ENCODE results near the gene ASF1B. TPM values are rescaled to one million over a fixed set of nuclear protein-coding genes. Genes with fewer than 3 reads are reported as not detected.

Gene ASF1B
- total RNA-seq, 1 donor from 2014 or later = 27.4 TPM

DNA sequence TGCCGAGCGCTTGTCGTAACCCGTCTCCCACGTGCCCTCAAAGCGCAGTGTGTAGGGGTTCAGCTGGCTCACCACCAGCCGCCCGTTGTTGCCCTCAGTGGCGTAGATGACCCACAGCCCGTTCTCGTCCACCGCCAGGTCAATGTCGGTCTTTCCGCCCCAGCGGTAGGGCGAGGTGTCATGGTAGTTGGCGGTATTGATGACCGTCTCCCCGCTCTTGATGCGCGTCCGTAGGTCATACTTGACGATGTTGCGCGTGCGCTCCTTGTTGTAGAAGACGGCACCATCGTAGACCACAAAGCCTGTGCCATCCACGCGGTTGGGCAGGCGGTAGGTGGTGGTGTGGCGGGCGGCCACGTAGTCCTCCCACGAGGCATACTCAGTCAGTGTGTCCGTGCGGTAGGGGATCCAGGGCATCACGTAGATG, 26.5 kb upstream of the ASF1B start:
- TF ChIP-seq, protein P1, sequence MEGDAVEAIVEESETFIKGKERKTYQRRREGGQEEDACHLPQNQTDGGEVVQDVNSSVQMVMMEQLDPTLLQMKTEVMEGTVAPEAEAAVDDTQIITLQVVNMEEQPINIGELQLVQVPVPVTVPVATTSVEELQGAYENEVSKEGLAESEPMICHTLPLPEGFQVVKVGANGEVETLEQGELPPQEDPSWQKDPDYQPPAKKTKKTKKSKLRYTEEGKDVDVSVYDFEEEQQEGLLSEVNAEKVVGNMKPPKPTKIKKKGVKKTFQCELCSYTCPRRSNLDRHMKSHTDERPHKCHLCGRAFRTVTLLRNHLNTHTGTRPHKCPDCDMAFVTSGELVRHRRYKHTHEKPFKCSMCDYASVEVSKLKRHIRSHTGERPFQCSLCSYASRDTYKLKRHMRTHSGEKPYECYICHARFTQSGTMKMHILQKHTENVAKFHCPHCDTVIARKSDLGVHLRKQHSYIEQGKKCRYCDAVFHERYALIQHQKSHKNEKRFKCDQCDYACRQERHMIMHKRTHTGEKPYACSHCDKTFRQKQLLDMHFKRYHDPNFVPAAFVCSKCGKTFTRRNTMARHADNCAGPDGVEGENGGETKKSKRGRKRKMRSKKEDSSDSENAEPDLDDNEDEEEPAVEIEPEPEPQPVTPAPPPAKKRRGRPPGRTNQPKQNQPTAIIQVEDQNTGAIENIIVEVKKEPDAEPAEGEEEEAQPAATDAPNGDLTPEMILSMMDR (conservative IDR thresholded peaks at IDR 0.05) = no peak
- no peaks in the 10 kb centered on the region for H3K27me3 Mint-ChIP-seq
- H3K4me3 Mint-ChIP-seq = no peak overlapping the region
- no peak for DNase-seq (ENCODE audit: extremely low spot score, unreplicated experiment)
- H3K9me3 Mint-ChIP-seq = no peaks in the 10 kb centered on the region
- H3K4me1 Mint-ChIP-seq (ENCODE audit: unreplicated experiment) = peaks cover 9% of the 10 kb centered on the region
- no peak overlapping the region for H3K27ac Mint-ChIP-seq
- H3K36me3 Mint-ChIP-seq = peaks cover 3% of the 10 kb centered on the region

DNA sequence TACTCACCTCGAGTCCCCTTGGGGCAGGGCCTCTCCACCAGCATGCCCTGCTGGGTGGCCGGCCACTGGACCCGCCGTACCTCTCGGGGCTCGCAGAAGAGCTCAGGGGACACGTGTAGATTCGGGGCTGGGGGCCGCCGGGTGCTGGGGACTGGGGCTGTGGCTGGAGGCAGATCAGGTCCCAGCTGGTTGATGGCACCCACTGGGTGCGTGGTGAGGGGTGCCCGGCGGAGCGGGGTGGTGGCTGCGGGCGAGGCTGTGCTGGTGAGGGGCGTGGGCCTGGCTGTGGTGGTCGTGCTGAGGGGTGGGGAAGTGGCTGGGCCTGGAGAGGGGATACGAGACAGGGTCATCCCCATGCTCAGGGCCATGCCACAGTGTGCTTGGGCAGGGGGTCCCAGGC, 24.9 kb upstream of the ASF1B start:
- no peak for DNase-seq (ENCODE audit: extremely low spot score, unreplicated experiment)
- H3K4me3 Mint-ChIP-seq = no peak overlapping the region
- peaks cover 2% of the 10 kb centered on the region for H3K4me1 Mint-ChIP-seq (ENCODE audit: unreplicated experiment)
- no peaks in the 10 kb centered on the region for H3K9me3 Mint-ChIP-seq
- TF ChIP-seq, protein P1 (conservative IDR thresholded peaks at IDR 0.05) = no peak
- H3K27ac Mint-ChIP-seq = no peak overlapping the region
- peaks cover 3% of the 10 kb centered on the region for H3K36me3 Mint-ChIP-seq
- H3K27me3 Mint-ChIP-seq = no peaks in the 10 kb centered on the region

DNA sequence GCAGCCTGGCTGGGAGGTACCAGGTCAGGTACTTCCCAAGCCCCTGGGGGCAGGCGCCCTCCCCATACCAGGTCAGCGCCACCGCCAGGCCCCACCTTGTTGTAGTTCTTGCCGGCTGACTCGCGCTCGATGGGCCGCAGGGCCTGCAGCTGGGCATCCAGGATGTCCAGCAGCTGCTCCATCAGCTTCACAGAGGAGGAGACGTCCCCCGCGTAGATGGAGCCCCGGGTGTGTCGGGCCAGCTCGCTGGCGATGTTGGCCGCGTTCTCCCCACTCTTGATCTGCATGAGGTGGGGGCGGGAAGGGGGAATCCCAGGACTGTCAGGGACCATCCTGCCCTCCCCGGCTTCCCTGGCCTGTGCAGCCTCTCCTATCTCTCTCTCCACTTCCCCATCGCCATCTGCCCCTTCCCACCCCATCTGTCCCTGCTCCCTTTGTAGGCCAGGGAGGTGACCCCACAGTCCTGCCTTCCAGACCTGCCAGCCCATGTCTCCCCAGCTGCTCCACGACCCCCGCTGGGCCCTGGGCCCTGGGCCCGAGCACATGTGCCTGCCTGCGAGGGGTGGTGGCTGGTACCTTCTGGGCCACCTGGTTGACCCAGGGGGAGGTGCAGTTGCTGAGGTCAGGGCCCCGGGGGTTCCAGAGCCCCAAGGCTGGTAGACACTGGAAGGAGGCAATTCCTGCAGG, 23.8 kb upstream of the ASF1B start:
- H3K27ac Mint-ChIP-seq = no peak overlapping the region

DNA sequence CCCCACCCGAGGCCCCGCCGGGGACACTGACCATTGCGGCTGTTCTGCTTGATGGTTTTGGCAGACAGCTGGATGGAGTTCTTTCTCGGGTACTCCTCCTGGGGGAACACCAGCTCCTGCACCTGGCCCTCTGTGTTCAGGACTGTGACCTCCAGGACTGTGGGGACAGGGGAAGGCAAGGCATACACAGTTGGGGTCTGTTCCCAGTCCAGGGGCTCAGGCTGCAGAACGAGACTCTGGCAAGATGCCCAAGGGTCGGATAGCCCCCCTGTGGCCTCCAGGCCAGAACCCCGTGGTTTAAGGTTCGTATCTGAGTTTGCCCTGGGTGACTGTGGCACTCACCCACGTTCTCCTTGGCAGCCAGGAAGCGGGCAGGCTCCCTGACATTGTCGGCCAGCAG, 22.7 kb upstream of the ASF1B start:
- no peak overlapping the region for H3K27ac Mint-ChIP-seq
- no peak for DNase-seq (ENCODE audit: extremely low spot score, unreplicated experiment)
- no peaks in the 10 kb centered on the region for H3K27me3 Mint-ChIP-seq
- H3K9me3 Mint-ChIP-seq = no peaks in the 10 kb centered on the region
- no peak overlapping the region for H3K4me3 Mint-ChIP-seq
- peaks cover 6% of the 10 kb centered on the region for H3K36me3 Mint-ChIP-seq
- TF ChIP-seq, protein P1 (conservative IDR thresholded peaks at IDR 0.05) = no peak
- H3K4me1 Mint-ChIP-seq (ENCODE audit: unreplicated experiment) = no peaks in the 10 kb centered on the region

More for the DNA sequence above, 23.8 kb upstream of the ASF1B start:
- H3K4me1 Mint-ChIP-seq (ENCODE audit: unreplicated experiment) = no peaks in the 10 kb centered on the region
- TF ChIP-seq, protein P1 (conservative IDR thresholded peaks at IDR 0.05) = no peak
- H3K27me3 Mint-ChIP-seq = no peaks in the 10 kb centered on the region
- H3K9me3 Mint-ChIP-seq = no peaks in the 10 kb centered on the region
- no peak overlapping the region for H3K4me3 Mint-ChIP-seq
- peaks cover 3% of the 10 kb centered on the region for H3K36me3 Mint-ChIP-seq
- no peak for DNase-seq (ENCODE audit: extremely low spot score, unreplicated experiment)

DNA sequence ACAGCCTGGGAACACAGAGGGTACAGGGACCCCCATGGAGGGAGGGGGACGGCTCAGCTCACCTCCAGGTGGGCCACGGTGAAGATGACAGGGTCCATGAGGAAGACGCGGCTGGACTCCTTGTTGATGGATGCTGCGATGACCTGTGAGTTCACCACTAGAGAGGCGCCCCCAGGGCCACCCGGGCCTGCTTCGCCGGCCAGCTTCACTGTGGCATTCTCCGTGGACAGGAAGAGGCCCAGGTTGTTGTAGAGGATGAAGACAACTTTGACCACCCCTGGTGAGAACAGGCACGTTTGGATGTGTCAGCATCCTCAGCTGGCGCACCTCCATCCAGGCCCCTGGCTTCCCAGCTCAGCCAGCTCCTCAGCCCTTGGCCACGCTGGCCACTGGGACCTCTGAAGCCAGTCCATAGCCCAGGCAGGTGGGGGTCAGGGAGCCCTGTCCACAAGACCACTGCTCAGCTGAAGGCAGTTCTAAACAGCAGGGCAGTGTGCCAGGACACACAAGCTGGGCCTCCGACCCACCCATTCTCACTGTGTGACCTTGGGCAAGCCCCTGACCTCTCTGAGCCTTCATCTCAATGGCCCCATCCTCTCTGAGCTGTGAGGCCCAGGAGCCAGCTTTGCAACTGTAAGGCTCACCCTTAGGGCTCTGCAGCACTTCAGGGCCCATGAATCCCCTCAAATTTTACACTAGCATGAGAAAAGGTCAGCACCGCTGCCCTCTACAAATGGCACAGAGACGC, 22.1 kb upstream of the ASF1B start:
- no peak overlapping the region for H3K27ac Mint-ChIP-seq
- H3K4me1 Mint-ChIP-seq (ENCODE audit: unreplicated experiment) = no peaks in the 10 kb centered on the region
- DNase-seq (ENCODE audit: extremely low spot score, unreplicated experiment) = no peak
- TF ChIP-seq, protein P1 (conservative IDR thresholded peaks at IDR 0.05) = no peak
- no peaks in the 10 kb centered on the region for H3K9me3 Mint-ChIP-seq
- peaks cover 6% of the 10 kb centered on the region for H3K36me3 Mint-ChIP-seq
- no peak overlapping the region for H3K4me3 Mint-ChIP-seq
- H3K27me3 Mint-ChIP-seq = no peaks in the 10 kb centered on the region
